LNCaP clone FGC (cell line): ENCODE data around the gene NCSTN.

Experiments
- DNase-seq: peaks from one replicate; pipeline ENCODE4 v3.0.0-alpha.2; 2011; ENCODE audit warnings: low read depth
- H3K4me3 ChIP-seq: 2 replicates; pipeline ENCODE4 v1.5.1; 2011; ENCODE audit warnings: mild to moderate bottlenecking, low read depth, low read length, control low read depth
- CTCF ChIP-seq: IDR thresholded peaks from 2 replicates; pipeline ENCODE4 v1.5.1; 2012; ENCODE audit warnings: mild to moderate bottlenecking; ENCODE audit not compliant: control insufficient read depth, insufficient read depth; ENCODE audit errors: extremely low read depth

Gene NCSTN

GRCh38 chr1:160369087-160369486 lies 25.9 kb downstream of the NCSTN start:
- H3K4me3 ChIP-seq: no peak overlapping the region
- no peak for TF ChIP-seq CTCF
- DNase-seq: no peak

GRCh38 chr1:160370561-160371345 lies 27.6 kb downstream of the NCSTN start:
- no peak overlapping the region for H3K4me3 ChIP-seq
- no peak for TF ChIP-seq CTCF
- no peak for DNase-seq

GRCh38 chr1:160371346-160371631 lies 28.1 kb downstream of the NCSTN start:
- no peak for TF ChIP-seq CTCF
- H3K4me3 ChIP-seq: no peak overlapping the region
- no peak for DNase-seq

- DNase-seq: no peak
- TF ChIP-seq CTCF: no peak
- H3K4me3 ChIP-seq: no peak overlapping the region
Observed at GRCh38 chr1:160371756-160372155, 28.6 kb downstream of the NCSTN start.

- H3K4me3 ChIP-seq: no peak overlapping the region
- TF ChIP-seq CTCF: no peak
- DNase-seq: no peak
Observed at GRCh38 chr1:160373696-160374095, 30.5 kb downstream of the NCSTN start.

GRCh38 chr1:160374306-160375110 lies 31.3 kb downstream of the NCSTN start:
- TF ChIP-seq CTCF: no peak
- no peak overlapping the region for H3K4me3 ChIP-seq
- DNase-seq: no peak
